ENCODE results near the gene SLC41A3.

Gene SLC41A3

DNA sequence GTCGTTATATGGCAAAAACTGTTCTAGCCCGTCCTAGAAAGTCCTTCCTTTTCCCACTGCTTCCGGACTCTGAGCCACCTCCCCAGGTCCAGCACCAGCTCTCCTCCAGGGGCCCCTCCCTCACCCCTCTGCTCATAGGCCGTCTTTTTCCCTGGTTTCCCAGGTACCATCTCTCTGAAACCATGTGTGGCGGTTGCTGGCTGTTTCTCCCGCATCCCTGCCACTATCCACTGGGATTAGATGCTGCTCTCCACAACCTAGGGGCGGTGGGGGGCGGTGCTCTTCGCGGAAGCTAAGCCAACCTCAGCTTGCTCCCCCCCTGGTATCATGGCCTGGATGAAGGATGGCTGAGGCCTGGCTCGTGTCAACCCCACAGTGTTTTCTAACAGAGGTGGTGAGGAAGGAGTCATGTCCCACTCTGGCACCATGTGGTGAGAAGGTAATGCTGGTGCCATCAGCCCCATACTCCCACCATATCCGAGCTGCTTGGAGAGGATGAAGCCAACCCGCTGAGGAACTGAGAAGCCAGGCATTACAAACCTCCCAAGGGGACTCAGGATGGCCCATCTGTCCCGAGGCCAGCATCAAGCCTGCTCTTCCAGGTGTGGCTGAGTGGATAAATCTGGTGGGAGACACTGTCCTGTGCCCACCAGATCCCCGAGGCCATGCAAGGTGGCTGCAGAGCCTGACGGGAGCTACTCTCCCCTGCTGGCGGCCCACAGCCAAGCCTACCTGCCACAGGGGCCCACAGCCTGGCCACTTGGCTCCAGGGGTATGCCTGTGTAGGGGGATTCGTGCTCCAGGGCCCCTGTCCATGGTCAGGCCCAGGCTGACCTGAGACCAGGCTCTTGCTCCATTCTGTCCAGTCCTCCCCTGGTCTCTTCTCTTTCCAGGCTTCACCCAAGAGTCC lies 27.9 kb upstream of the SLC41A3 start:
- no peaks in the 10 kb centered on the region for H3K27me3 ChIP-seq (ENCODE audit: control insufficient read depth, insufficient read depth, low read length)
- no peaks in the 10 kb centered on the region for H3K36me3 ChIP-seq (ENCODE audit: control insufficient read depth, insufficient read depth, low read length)
- H3K9me3 ChIP-seq (ENCODE audit: control insufficient read depth, insufficient read depth, low read length): no peaks in the 10 kb centered on the region
- WGBS (ENCODE audit: insufficient coverage, insufficient read length): no CpG with 5 or more reads among the region's 18 CpGs
- no peaks in the 10 kb centered on the region; the same call in 1 of the 2 replicates for H3K4me1 ChIP-seq (ENCODE audit: control insufficient read depth, insufficient read depth, low read length)
- no peak overlapping the region for H3K4me3 ChIP-seq (ENCODE audit: low read length)
- H3K27ac ChIP-seq (ENCODE audit: low read length): no peak overlapping the region
- no peak for DNase-seq (ENCODE audit: low read depth, low spot score)

- no peak overlapping the region for H3K27ac ChIP-seq (ENCODE audit: low read length)
- H3K4me1 ChIP-seq (ENCODE audit: control insufficient read depth, insufficient read depth, low read length): no peaks in the 10 kb centered on the region; the same call in 1 of the 2 replicates
- no CpG with 5 or more reads among the region's 10 CpGs for WGBS (ENCODE audit: insufficient coverage, insufficient read length)
- H3K36me3 ChIP-seq (ENCODE audit: control insufficient read depth, insufficient read depth, low read length): no peaks in the 10 kb centered on the region
- no peak for DNase-seq (ENCODE audit: low read depth, low spot score)
- H3K4me3 ChIP-seq (ENCODE audit: low read length): no peak overlapping the region
- no peaks in the 10 kb centered on the region for H3K27me3 ChIP-seq (ENCODE audit: control insufficient read depth, insufficient read depth, low read length)
- no peaks in the 10 kb centered on the region for H3K9me3 ChIP-seq (ENCODE audit: control insufficient read depth, insufficient read depth, low read length)
Measured at GRCh38 chr3:126111126-126111551, 27.2 kb upstream of the SLC41A3 start.

GRCh38 chr3:126110431-126111125 lies 26.7 kb upstream of the SLC41A3 start:
- Histone ChIP-seq H3K4me1 (ENCODE audit: control insufficient read depth, insufficient read depth, low read length) (no peaks in the 10 kb centered on the region; the same call in 1 of the 2 replicates), H3K27me3 (ENCODE audit: control insufficient read depth, insufficient read depth, low read length) (no peaks in the 10 kb centered on the region), H3K27ac (ENCODE audit: low read length) (no peak overlapping the region), H3K9me3 (ENCODE audit: control insufficient read depth, insufficient read depth, low read length) (no peaks in the 10 kb centered on the region), H3K4me3 (ENCODE audit: low read length) (no peak overlapping the region), H3K36me3 (ENCODE audit: control insufficient read depth, insufficient read depth, low read length) (no peaks in the 10 kb centered on the region)
- WGBS (ENCODE audit: insufficient coverage, insufficient read length): no CpG with 5 or more reads among the region's 12 CpGs
- no peak for DNase-seq (ENCODE audit: low read depth, low spot score)

DNA sequence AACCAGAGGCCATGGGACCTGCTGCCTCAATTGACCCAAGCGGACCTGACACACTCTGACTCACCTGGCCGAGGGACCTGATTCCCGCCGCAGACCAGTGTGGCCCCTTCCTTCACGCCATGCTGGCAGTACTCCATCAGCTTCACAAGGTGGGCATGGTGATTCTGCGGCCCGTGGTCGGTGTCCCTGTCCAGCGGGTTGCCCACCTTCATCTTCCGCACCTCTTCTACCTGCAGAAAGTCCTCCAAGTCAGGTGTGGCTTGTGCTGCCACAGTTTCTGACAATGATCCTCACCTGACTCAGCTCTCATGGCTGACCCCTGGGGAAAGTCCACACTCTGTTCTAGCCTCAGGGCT lies 25.9 kb upstream of the SLC41A3 start:
- Histone ChIP-seq H3K27ac (ENCODE audit: low read length) (no peak overlapping the region), H3K27me3 (ENCODE audit: control insufficient read depth, insufficient read depth, low read length) (no peaks in the 10 kb centered on the region), H3K4me1 (ENCODE audit: control insufficient read depth, insufficient read depth, low read length) (no peaks in the 10 kb centered on the region; the same call in 1 of the 2 replicates), H3K4me3 (ENCODE audit: low read length) (no peak overlapping the region), H3K9me3 (ENCODE audit: control insufficient read depth, insufficient read depth, low read length) (no peaks in the 10 kb centered on the region), H3K36me3 (ENCODE audit: control insufficient read depth, insufficient read depth, low read length) (no peaks in the 10 kb centered on the region)
- no peak for DNase-seq (ENCODE audit: low read depth, low spot score)
- no CpG with 5 or more reads among the region's 10 CpGs for WGBS (ENCODE audit: insufficient coverage, insufficient read length)

- no peaks in the 10 kb centered on the region for H3K36me3 ChIP-seq (ENCODE audit: control insufficient read depth, insufficient read depth, low read length)
- H3K27ac ChIP-seq (ENCODE audit: low read length): no peak overlapping the region
- H3K4me1 ChIP-seq (ENCODE audit: control insufficient read depth, insufficient read depth, low read length): no peaks in the 10 kb centered on the region; the same call in 1 of the 2 replicates
- H3K27me3 ChIP-seq (ENCODE audit: control insufficient read depth, insufficient read depth, low read length): no peaks in the 10 kb centered on the region
- no peak overlapping the region for H3K4me3 ChIP-seq (ENCODE audit: low read length)
- no peak for DNase-seq (ENCODE audit: low read depth, low spot score)
- no peaks in the 10 kb centered on the region for H3K9me3 ChIP-seq (ENCODE audit: control insufficient read depth, insufficient read depth, low read length)
- no CpG with 5 or more reads among the region's 13 CpGs for WGBS (ENCODE audit: insufficient coverage, insufficient read length)
Measured at GRCh38 chr3:126109146-126109879, 25.4 kb upstream of the SLC41A3 start.

GRCh38 chr3:126108676-126109050 lies 24.7 kb upstream of the SLC41A3 start:
- no CpG with 5 or more reads among the region's 5 CpGs for WGBS (ENCODE audit: insufficient coverage, insufficient read length)
- H3K27ac ChIP-seq (ENCODE audit: low read length): no peak overlapping the region
- H3K27me3 ChIP-seq (ENCODE audit: control insufficient read depth, insufficient read depth, low read length): no peaks in the 10 kb centered on the region
- H3K9me3 ChIP-seq (ENCODE audit: control insufficient read depth, insufficient read depth, low read length): no peaks in the 10 kb centered on the region
- H3K36me3 ChIP-seq (ENCODE audit: control insufficient read depth, insufficient read depth, low read length): no peaks in the 10 kb centered on the region
- DNase-seq (ENCODE audit: low read depth, low spot score): no peak
- H3K4me1 ChIP-seq (ENCODE audit: control insufficient read depth, insufficient read depth, low read length): no peaks in the 10 kb centered on the region; the same call in 1 of the 2 replicates
- no peak overlapping the region for H3K4me3 ChIP-seq (ENCODE audit: low read length)

DNA sequence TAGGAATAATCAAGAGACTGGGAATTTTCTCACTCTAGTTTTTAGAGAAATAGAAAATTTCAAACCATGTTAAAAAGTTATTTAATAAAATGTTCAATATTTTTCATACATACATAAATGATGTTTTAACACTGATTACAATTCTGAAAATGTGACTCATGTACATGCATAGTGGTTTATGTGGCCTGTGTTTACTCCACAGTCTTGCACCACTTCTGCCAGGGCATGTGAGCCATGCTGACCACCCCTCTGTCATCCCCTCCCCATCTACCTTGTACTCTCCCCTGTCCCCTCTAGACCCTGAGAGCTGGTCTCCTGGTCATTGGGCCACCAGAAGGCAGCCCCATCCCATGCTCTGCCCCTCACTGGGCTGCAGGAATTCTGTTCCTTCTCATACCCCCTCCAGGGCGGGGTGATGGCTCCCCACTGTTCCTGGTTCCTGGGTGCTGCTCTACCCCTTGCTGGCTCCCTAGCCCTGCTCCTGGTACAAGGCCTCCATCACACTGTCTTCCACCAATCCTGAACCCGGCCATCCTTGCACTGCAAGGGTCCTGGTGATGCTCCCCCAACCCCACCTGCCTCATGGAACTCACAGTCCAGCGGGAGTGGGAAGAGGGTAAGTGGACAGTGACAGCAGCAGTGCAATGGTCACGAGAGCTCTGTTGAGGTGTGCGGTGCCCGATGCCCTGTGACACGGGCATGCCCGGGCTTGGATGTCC lies 24.2 kb upstream of the SLC41A3 start:
- H3K4me3 ChIP-seq (ENCODE audit: low read length): no peak overlapping the region
- no peaks in the 10 kb centered on the region for H3K36me3 ChIP-seq (ENCODE audit: control insufficient read depth, insufficient read depth, low read length)
- no peaks in the 10 kb centered on the region; the same call in 1 of the 2 replicates for H3K4me1 ChIP-seq (ENCODE audit: control insufficient read depth, insufficient read depth, low read length)
- DNase-seq (ENCODE audit: low read depth, low spot score): no peak
- no CpG with 5 or more reads among the region's 8 CpGs for WGBS (ENCODE audit: insufficient coverage, insufficient read length)
- no peaks in the 10 kb centered on the region for H3K9me3 ChIP-seq (ENCODE audit: control insufficient read depth, insufficient read depth, low read length)
- no peak overlapping the region for H3K27ac ChIP-seq (ENCODE audit: low read length)
- no peaks in the 10 kb centered on the region for H3K27me3 ChIP-seq (ENCODE audit: control insufficient read depth, insufficient read depth, low read length)

- no peak overlapping the region for H3K27ac ChIP-seq (ENCODE audit: low read length)
- H3K4me3 ChIP-seq (ENCODE audit: low read length): no peak overlapping the region
- no peaks in the 10 kb centered on the region for H3K36me3 ChIP-seq (ENCODE audit: control insufficient read depth, insufficient read depth, low read length)
- WGBS (ENCODE audit: insufficient coverage, insufficient read length): no CpG with 5 or more reads among the region's 17 CpGs
- DNase-seq (ENCODE audit: low read depth, low spot score): no peak
- H3K4me1 ChIP-seq (ENCODE audit: control insufficient read depth, insufficient read depth, low read length): no peaks in the 10 kb centered on the region; the same call in 1 of the 2 replicates
- H3K9me3 ChIP-seq (ENCODE audit: control insufficient read depth, insufficient read depth, low read length): no peaks in the 10 kb centered on the region
- no peaks in the 10 kb centered on the region for H3K27me3 ChIP-seq (ENCODE audit: control insufficient read depth, insufficient read depth, low read length)
Measured at GRCh38 chr3:126107203-126107939, 23.4 kb upstream of the SLC41A3 start.

- H3K9me3 ChIP-seq (ENCODE audit: control insufficient read depth, insufficient read depth, low read length): no peaks in the 10 kb centered on the region
- no CpG with 5 or more reads among the region's 21 CpGs for WGBS (ENCODE audit: insufficient coverage, insufficient read length)
- no peak overlapping the region for H3K27ac ChIP-seq (ENCODE audit: low read length)
- DNase-seq (ENCODE audit: low read depth, low spot score): no peak
- no peaks in the 10 kb centered on the region for H3K36me3 ChIP-seq (ENCODE audit: control insufficient read depth, insufficient read depth, low read length)
- no peaks in the 10 kb centered on the region; the same call in 1 of the 2 replicates for H3K4me1 ChIP-seq (ENCODE audit: control insufficient read depth, insufficient read depth, low read length)
- H3K27me3 ChIP-seq (ENCODE audit: control insufficient read depth, insufficient read depth, low read length): no peaks in the 10 kb centered on the region
- no peak overlapping the region for H3K4me3 ChIP-seq (ENCODE audit: low read length)
Measured at GRCh38 chr3:126106336-126107202, 22.6 kb upstream of the SLC41A3 start.
